GM21515 (cell line): ENCODE measurements around the gene HRK.

Experiments used
- ATAC-seq: cut with Tn5 transposase; IDR thresholded peaks from one replicate; pipeline ENCODE4 v1.9.1; 2021; ENCODE audit not compliant: unreplicated experiment

Gene HRK

GRCh38 chr12:116898669-116899068, 17.4 kb upstream of the HRK start:
- ATAC-seq: no peak

- ATAC-seq: no peak
These were observed 16.2 kb upstream of the HRK start for GRCh38 chr12:116897476-116897875.

GRCh38 chr12:116896411-116896924, 15.2 kb upstream of the HRK start:
- ATAC-seq: no peak

GRCh38 chr12:116894913-116895312, 13.7 kb upstream of the HRK start:
- no peak for ATAC-seq

- no peak for ATAC-seq
These were observed 11.3 kb upstream of the HRK start for GRCh38 chr12:116892349-116893140.

- no peak for ATAC-seq
These were observed 9.8 kb upstream of the HRK start for GRCh38 chr12:116891019-116891418.

- no peak for ATAC-seq
These were observed 9.1 kb upstream of the HRK start for GRCh38 chr12:116890330-116890729.

GRCh38 chr12:116887897-116888296, 6.7 kb upstream of the HRK start:
- no peak for ATAC-seq

- no peak for ATAC-seq
These were observed 6.0 kb upstream of the HRK start for GRCh38 chr12:116887244-116887643.

GRCh38 chr12:116885491-116885890, 4.2 kb upstream of the HRK start:
- no peak for ATAC-seq

- ATAC-seq: no peak
These were observed 3.6 kb upstream of the HRK start for GRCh38 chr12:116884871-116885270.

- ATAC-seq: no peak
These were observed 1.5 kb upstream of the HRK start for GRCh38 chr12:116882742-116883141.

- ATAC-seq: no peak
These were observed 751 bp upstream of the HRK start for GRCh38 chr12:116881877-116882507.

- peak; percentile 77 for ATAC-seq
These were observed 370 bp downstream of the HRK start for GRCh38 chr12:116880817-116881324.

GRCh38 chr12:116880213-116880816, 926 bp downstream of the HRK start:
- no peak for ATAC-seq

- no peak for ATAC-seq
These were observed 1.6 kb downstream of the HRK start for GRCh38 chr12:116879509-116880212.

GRCh38 chr12:116878567-116879508, 2.4 kb downstream of the HRK start:
- ATAC-seq: no peak

- ATAC-seq: no peak
These were observed 4.9 kb downstream of the HRK start for GRCh38 chr12:116876151-116876869.

- no peak for ATAC-seq
These were observed 6.8 kb downstream of the HRK start for GRCh38 chr12:116874324-116874995.
